ENCODE results near the gene PDGFC.
A peak's percentile ranks its signal among the peaks of the same experiment; 100 is the strongest.
"Not testable (repeated sequence)": the region's sequence is repeated elsewhere in the genome, so short reads cannot be mapped to it uniquely, and the experiment has no call there.

The PDGFC gene

GRCh38 chr4:156870131-156870530, 101.5 kb downstream of the PDGFC start:
- H3K4me3 ChIP-seq (replicated peaks; ENCODE audit: low read depth, low read length): no peak overlapping the region
- TF ChIP-seq, protein P1, sequence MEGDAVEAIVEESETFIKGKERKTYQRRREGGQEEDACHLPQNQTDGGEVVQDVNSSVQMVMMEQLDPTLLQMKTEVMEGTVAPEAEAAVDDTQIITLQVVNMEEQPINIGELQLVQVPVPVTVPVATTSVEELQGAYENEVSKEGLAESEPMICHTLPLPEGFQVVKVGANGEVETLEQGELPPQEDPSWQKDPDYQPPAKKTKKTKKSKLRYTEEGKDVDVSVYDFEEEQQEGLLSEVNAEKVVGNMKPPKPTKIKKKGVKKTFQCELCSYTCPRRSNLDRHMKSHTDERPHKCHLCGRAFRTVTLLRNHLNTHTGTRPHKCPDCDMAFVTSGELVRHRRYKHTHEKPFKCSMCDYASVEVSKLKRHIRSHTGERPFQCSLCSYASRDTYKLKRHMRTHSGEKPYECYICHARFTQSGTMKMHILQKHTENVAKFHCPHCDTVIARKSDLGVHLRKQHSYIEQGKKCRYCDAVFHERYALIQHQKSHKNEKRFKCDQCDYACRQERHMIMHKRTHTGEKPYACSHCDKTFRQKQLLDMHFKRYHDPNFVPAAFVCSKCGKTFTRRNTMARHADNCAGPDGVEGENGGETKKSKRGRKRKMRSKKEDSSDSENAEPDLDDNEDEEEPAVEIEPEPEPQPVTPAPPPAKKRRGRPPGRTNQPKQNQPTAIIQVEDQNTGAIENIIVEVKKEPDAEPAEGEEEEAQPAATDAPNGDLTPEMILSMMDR (IDR thresholded peaks at IDR 0.05; ENCODE audit: low read length, missing control alignments): no peak
- peak; percentile 52 for DNase-seq (ENCODE audit: low read depth)

DNA sequence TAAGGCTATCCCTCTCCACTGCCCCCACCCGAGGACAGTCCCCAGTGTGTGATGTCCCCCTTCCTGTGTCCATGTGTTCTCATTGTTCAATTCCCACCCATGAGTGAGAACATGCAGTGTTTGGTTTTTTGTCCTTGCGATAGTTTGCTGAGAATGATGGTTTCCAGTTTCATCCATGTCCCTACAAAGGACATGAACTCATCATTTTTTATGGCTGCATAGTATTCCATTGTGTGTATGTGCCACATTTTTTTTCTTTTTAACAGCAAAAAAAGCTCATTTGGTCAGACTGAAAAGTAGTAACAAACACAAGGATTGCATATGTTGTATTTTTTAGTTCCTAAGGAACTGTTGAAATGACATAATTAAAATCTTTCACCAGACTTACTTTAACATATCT, 105.5 kb downstream of the PDGFC start:
- not testable (repeated sequence) for H3K4me3 ChIP-seq (replicated peaks; ENCODE audit: low read depth, low read length); DNase-seq (ENCODE audit: low read depth)

DNA sequence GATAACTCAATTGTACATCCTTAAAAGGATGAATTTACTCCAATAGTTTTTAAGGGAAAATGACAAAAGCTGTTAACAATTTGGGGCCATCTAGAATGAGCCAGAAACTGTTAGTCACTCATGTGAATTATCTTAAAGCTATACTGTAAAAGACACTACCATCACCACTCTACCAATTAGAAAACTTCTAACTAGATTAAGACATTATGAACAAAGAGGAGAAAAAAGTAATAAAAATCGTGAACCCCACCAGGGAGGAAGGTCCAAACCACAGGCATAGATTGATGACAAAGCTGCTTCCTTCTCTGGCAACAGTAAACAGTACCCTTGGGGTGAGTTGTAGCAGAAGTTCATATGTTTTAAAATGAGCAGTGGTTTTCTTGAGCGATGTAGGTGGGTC, 106.1 kb downstream of the PDGFC start:
- TF ChIP-seq, protein P1 (IDR thresholded peaks at IDR 0.05; ENCODE audit: low read length, missing control alignments): no peak
- no peak for DNase-seq (ENCODE audit: low read depth)

DNA sequence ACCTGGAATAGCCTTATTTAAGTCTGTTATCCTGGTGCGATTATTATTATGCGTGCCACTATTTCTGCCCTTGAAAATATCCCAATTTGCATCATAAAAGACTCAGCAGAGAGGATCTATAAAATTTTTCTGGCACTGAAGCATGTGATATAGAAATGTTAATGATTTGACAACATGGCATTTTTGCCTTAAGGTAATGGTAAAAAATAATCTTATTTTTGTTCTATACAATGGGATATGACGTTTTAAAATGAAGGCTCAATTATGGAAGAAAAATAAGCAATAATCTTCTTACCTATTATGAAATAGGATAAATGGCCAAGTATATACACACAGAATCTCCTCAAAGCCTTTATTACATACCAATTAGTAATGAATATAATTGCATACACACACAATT, 113.5 kb downstream of the PDGFC start:
- H3K4me3 ChIP-seq (replicated peaks; ENCODE audit: low read depth, low read length): no peak overlapping the region
- TF ChIP-seq, protein P1 (IDR thresholded peaks at IDR 0.05; ENCODE audit: low read length, missing control alignments): no peak
- DNase-seq (ENCODE audit: low read depth): no peak

More for the DNA sequence above, 106.1 kb downstream of the PDGFC start:
- no peak overlapping the region for H3K4me3 ChIP-seq (replicated peaks; ENCODE audit: low read depth, low read length)

DNA sequence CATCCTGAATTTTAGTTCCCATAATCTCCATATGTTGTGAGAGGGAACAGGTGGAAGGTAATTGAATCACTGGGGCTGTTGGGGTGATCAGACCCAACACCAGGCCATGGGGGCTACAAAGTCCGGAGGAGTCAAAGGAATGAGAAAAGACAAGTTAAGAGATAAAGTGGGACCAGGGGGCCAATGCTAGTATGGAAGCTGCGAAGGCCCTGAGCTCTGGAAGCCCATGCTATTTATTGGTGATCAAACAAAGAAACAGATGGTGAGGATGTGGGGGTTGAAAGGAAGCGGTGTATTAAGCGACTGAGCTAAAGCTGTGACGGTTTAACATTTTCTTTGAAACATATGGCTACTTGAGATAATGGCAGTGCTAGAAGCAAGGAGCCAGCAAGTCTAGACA, 132.8 kb downstream of the PDGFC start:
- no peak overlapping the region for H3K4me3 ChIP-seq (replicated peaks; ENCODE audit: low read depth, low read length)
- TF ChIP-seq, protein P1 (IDR thresholded peaks at IDR 0.05; ENCODE audit: low read length, missing control alignments): no peak
- peak; percentile 29 for DNase-seq (ENCODE audit: low read depth)

DNA sequence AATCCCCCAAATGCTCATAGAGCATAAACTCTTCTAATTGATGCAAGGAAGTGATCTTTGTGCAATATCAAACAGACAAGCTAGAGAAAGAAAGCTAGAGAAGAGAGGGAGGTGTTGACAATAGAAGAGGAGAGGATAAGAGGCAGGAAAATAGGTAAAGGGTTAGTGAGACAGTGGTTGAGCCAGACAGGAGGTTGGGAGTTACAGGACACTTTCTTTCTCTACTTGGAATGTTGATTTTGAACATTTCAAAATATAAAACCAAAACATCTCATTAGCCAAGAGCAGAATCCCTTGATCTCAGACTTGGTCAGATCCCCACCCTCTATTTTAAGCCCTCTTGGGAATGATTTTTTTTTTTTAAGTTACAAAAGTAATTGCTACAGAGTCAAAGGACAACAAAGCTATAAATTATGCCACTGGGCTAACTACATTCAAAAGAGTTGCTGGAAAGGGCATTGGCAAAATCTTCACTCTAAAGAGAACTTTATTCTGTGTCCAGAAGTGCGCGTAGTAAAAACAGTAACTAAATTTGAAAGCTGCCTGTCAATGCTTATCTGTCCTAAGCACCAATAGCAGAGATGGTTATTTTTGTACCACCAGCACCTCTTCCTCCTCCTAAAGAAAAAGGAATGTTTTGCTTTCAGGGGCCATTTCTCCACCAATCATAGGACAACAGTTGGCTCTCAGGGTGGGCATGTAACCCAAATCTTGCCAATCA, 133.8 kb downstream of the PDGFC start:
- no peak for DNase-seq (ENCODE audit: low read depth)
- TF ChIP-seq, protein P1 (IDR thresholded peaks at IDR 0.05; ENCODE audit: low read length, missing control alignments): no peak
- no peak overlapping the region for H3K4me3 ChIP-seq (replicated peaks; ENCODE audit: low read depth, low read length)

- H3K4me3 ChIP-seq (replicated peaks; ENCODE audit: low read depth, low read length): no peak overlapping the region
- TF ChIP-seq, protein P1 (IDR thresholded peaks at IDR 0.05; ENCODE audit: low read length, missing control alignments): no peak
- DNase-seq (ENCODE audit: low read depth): no peak
These were observed 138.7 kb downstream of the PDGFC start for GRCh38 chr4:156832886-156833285.

Measured in fibroblast of pulmonary artery (primary cell).